ENCODE results near the gene SCN3B. TPM values are rescaled to one million over a fixed set of nuclear protein-coding genes. Genes with fewer than 3 reads are reported as not detected.

SCN3B gene
- total RNA-seq, 2 donors from 2014 or later = 0.43 to 0.59 TPM

GRCh38 chr11:123608945-123609344 lies 45.5 kb downstream of the SCN3B start:
- DNase-seq = no peak

GRCh38 chr11:123608371-123608770 lies 46.1 kb downstream of the SCN3B start:
- ATAC-seq (no peak), DNase-seq (no peak)

More at GRCh38 chr11:123608945-123609344, 45.5 kb downstream of the SCN3B start:
- ATAC-seq = no peak
- intact Hi-C loops (cut with DNase I, micrococcal nuclease) = no loop called here

GRCh38 chr11:123607781-123608180 lies 46.6 kb downstream of the SCN3B start:
- intact Hi-C loops (cut with DNase I, micrococcal nuclease) = no loop called here
- ATAC-seq (no peak), DNase-seq (no peak)

More at GRCh38 chr11:123608371-123608770, 46.1 kb downstream of the SCN3B start:
- intact Hi-C loops (cut with DNase I, micrococcal nuclease) = no loop called here

- intact Hi-C loops (cut with DNase I, micrococcal nuclease) = no loop called here
- DNase-seq (no peak), ATAC-seq (no peak)
These were observed 50.8 kb downstream of the SCN3B start for GRCh38 chr11:123603666-123604065.

- intact Hi-C loops (cut with DNase I, micrococcal nuclease) = no loop called here
- no peak for ATAC-seq
These were observed 52.7 kb downstream of the SCN3B start for GRCh38 chr11:123601743-123602142.

GRCh38 chr11:123601136-123601535 lies 53.3 kb downstream of the SCN3B start:
- intact Hi-C loops (cut with DNase I, micrococcal nuclease) = no loop called here
- ATAC-seq = no peak
- DNase-seq = no peak

More at GRCh38 chr11:123601743-123602142, 52.7 kb downstream of the SCN3B start:
- DNase-seq = no peak

- intact Hi-C loops (cut with DNase I, micrococcal nuclease) = no loop called here
- DNase-seq = no peak
- no peak for ATAC-seq
These were observed 56.6 kb downstream of the SCN3B start for GRCh38 chr11:123597859-123598258.

- no peak for DNase-seq
- no peak for ATAC-seq
- intact Hi-C loops (cut with DNase I, micrococcal nuclease) = no loop called here
These were observed 59.5 kb downstream of the SCN3B start for GRCh38 chr11:123594921-123595320.

- ATAC-seq (no peak), DNase-seq (no peak)
- intact Hi-C loops (cut with DNase I, micrococcal nuclease) = no loop called here
These were observed 60.1 kb downstream of the SCN3B start for GRCh38 chr11:123594188-123594901.

GRCh38 chr11:123593570-123593969 lies 60.9 kb downstream of the SCN3B start:
- ATAC-seq (no peak), DNase-seq (no peak)
- intact Hi-C loops (cut with DNase I, micrococcal nuclease) = no loop called here

- intact Hi-C loops (cut with DNase I, micrococcal nuclease) = no loop called here
- ATAC-seq = peak; percentile 79
- peak; percentile 57 to 66 for DNase-seq
These were observed 64.0 kb downstream of the SCN3B start for GRCh38 chr11:123590296-123590912.

- DNase-seq (no peak), ATAC-seq (no peak)
- intact Hi-C loops (cut with DNase I, micrococcal nuclease) = no loop called here
These were observed 65.6 kb downstream of the SCN3B start for GRCh38 chr11:123588864-123589262.

GRCh38 chr11:123588117-123588863 lies 66.1 kb downstream of the SCN3B start:
- ATAC-seq = peak; percentile 88
- DNase-seq = peak; percentile 67 to 76
- intact Hi-C loops (cut with DNase I, micrococcal nuclease) = no loop called here

GRCh38 chr11:123587559-123587958 lies 66.9 kb downstream of the SCN3B start:
- ATAC-seq (peak; percentile 52), DNase-seq (peak; percentile 34 to 44)
- intact Hi-C loops (cut with DNase I, micrococcal nuclease) = no loop called here

GRCh38 chr11:123587044-123587443 lies 67.4 kb downstream of the SCN3B start:
- DNase-seq = no peak
- intact Hi-C loops (cut with DNase I, micrococcal nuclease) = no loop called here
- no peak for ATAC-seq

GRCh38 chr11:123586568-123586967 lies 67.9 kb downstream of the SCN3B start:
- ATAC-seq (no peak), DNase-seq (no peak)
- intact Hi-C loops (cut with DNase I, micrococcal nuclease) = no loop called here

GRCh38 chr11:123585706-123586105 lies 68.7 kb downstream of the SCN3B start:
- no peak for ATAC-seq

GRCh38 chr11:123585206-123585605 lies 69.2 kb downstream of the SCN3B start:
- intact Hi-C loops (cut with DNase I, micrococcal nuclease) = no loop called here
- ATAC-seq (peak; percentile 20), DNase-seq (peak in 1 of 2 donors; percentile 48)

More at GRCh38 chr11:123585706-123586105, 68.7 kb downstream of the SCN3B start:
- DNase-seq = no peak
- intact Hi-C loops (cut with DNase I, micrococcal nuclease) = no loop called here

- DNase-seq (no peak), ATAC-seq (no peak)
- intact Hi-C loops (cut with DNase I, micrococcal nuclease) = no loop called here
These were observed 69.7 kb downstream of the SCN3B start for GRCh38 chr11:123584737-123585136.

GRCh38 chr11:123584186-123584585 lies 70.2 kb downstream of the SCN3B start:
- no peak for ATAC-seq
- no peak for DNase-seq
- intact Hi-C loops (cut with DNase I, micrococcal nuclease) = no loop called here
